DOHH2 (cell line): ENCODE results near the gene LHFPL6.

ENCODE experiments used
- EZH2phosphoT487 ChIP-seq: fragments of 200-600 bp; sonication (generic); IDR thresholded peaks from 2 replicates; pipeline ENCODE4 v1.6.1; 2017; ENCODE audit warnings: borderline replicate concordance, mild to moderate bottlenecking, antibody characterized with exemption, low read length, moderate library complexity, mixed read lengths
- TF ChIP-seq, protein P1 (sequence below): fragments of 200-600 bp; sonication (generic); IDR thresholded peaks from one replicate; pipeline ENCODE4 v1.5.1; 2014; ENCODE audit warnings: antibody characterized with exemption, mild to moderate bottlenecking, low read depth, low read length; ENCODE audit not compliant: poor library complexity, severe bottlenecking

DNA sequence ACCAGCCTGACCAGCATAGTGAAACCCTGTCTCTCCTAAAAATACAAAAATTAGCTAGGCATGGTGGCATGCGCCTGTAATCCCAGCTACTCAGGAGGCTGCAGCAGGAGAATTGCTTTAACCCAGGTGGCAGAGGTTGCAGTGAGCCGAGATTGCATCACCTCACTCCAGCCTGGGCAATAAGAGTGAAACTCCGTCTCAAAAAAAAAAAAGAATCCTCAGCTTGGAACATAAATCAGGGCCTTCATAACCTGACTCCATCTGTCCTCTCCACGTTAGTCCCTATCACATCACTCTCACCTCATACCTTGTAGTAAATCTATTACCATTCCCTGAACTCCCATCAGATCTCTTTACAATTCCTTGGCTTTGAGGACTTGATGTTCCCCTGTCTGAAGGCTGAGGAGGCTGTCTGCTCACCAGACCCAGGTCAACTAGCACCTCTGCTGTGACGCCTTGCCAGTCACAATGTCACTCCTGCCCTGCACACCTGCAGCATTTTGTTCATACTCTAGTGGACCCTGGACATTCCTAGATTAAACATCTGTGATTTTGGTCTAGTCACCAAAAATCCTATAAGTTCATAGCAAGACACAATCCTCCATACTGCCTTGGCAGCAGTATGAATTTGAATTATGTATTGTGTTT lies 15.9 kb downstream of the LHFPL6 start:
- no peak for TF ChIP-seq EZH2phosphoT487
- TF ChIP-seq, protein P1, sequence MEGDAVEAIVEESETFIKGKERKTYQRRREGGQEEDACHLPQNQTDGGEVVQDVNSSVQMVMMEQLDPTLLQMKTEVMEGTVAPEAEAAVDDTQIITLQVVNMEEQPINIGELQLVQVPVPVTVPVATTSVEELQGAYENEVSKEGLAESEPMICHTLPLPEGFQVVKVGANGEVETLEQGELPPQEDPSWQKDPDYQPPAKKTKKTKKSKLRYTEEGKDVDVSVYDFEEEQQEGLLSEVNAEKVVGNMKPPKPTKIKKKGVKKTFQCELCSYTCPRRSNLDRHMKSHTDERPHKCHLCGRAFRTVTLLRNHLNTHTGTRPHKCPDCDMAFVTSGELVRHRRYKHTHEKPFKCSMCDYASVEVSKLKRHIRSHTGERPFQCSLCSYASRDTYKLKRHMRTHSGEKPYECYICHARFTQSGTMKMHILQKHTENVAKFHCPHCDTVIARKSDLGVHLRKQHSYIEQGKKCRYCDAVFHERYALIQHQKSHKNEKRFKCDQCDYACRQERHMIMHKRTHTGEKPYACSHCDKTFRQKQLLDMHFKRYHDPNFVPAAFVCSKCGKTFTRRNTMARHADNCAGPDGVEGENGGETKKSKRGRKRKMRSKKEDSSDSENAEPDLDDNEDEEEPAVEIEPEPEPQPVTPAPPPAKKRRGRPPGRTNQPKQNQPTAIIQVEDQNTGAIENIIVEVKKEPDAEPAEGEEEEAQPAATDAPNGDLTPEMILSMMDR: no peak
